ENCODE data around the gene HAVCR1.
"Not testable (repeated sequence)": the region's sequence is repeated elsewhere in the genome, so short reads cannot be mapped to it uniquely, and the experiment has no call there.

Gene HAVCR1

GRCh38 chr5:157020511-157021222, 38.2 kb downstream of the HAVCR1 start:
- no peaks in the 10 kb centered on the region for H3K36me3 ChIP-seq
- no peak for TF ChIP-seq CTCF (IDR thresholded peaks at IDR 0.05; ENCODE audit: low read depth, low read length)
- no peak overlapping the region for H3K4me3 ChIP-seq (ENCODE audit: low read depth, low read length)
- no peaks in the 10 kb centered on the region for H3K4me1 ChIP-seq
- no peaks in the 10 kb centered on the region for H3K27me3 ChIP-seq
- no peak for DNase-seq
- H3K9me3 ChIP-seq = no peaks in the 10 kb centered on the region

- H3K4me1 ChIP-seq = no peaks in the 10 kb centered on the region
These were observed 38.9 kb downstream of the HAVCR1 start for GRCh38 chr5:157020002-157020401.

GRCh38 chr5:157014143-157014542, 44.8 kb downstream of the HAVCR1 start:
- not testable (repeated sequence) for H3K36me3 ChIP-seq

More at GRCh38 chr5:157020002-157020401, 38.9 kb downstream of the HAVCR1 start:
- Histone ChIP-seq H3K4me3 (ENCODE audit: low read depth, low read length) (no peak overlapping the region), H3K9me3 (no peaks in the 10 kb centered on the region), H3K36me3 (no peaks in the 10 kb centered on the region), H3K27me3 (no peaks in the 10 kb centered on the region)
- DNase-seq = no peak
- no peak for TF ChIP-seq CTCF (IDR thresholded peaks at IDR 0.05; ENCODE audit: low read depth, low read length)

GRCh38 chr5:157006262-157006661, 52.7 kb downstream of the HAVCR1 start:
- DNase-seq = no peak

More at GRCh38 chr5:157014143-157014542, 44.8 kb downstream of the HAVCR1 start:
- H3K4me3 ChIP-seq (ENCODE audit: low read depth, low read length); H3K4me1 ChIP-seq; H3K27me3 ChIP-seq; H3K9me3 ChIP-seq; DNase-seq: not testable (repeated sequence)

GRCh38 chr5:157004893-157005551, 53.9 kb downstream of the HAVCR1 start:
- Histone ChIP-seq H3K9me3 (no peaks in the 10 kb centered on the region), H3K36me3 (no peaks in the 10 kb centered on the region), H3K4me3 (ENCODE audit: low read depth, low read length) (no peak overlapping the region), H3K4me1 (no peaks in the 10 kb centered on the region), H3K27me3 (no peaks in the 10 kb centered on the region)
- DNase-seq = no peak
- TF ChIP-seq CTCF (IDR thresholded peaks at IDR 0.05; ENCODE audit: low read depth, low read length) = no peak

More at GRCh38 chr5:157006262-157006661, 52.7 kb downstream of the HAVCR1 start:
- Histone ChIP-seq H3K36me3 (no peaks in the 10 kb centered on the region), H3K9me3 (no peaks in the 10 kb centered on the region), H3K4me3 (ENCODE audit: low read depth, low read length) (no peak overlapping the region), H3K27me3 (no peaks in the 10 kb centered on the region), H3K4me1 (no peaks in the 10 kb centered on the region)
- TF ChIP-seq CTCF (IDR thresholded peaks at IDR 0.05; ENCODE audit: low read depth, low read length) = no peak

GRCh38 chr5:156991714-156992113, 67.2 kb downstream of the HAVCR1 start:
- no peaks in the 10 kb centered on the region for H3K9me3 ChIP-seq
- no peak for TF ChIP-seq CTCF (IDR thresholded peaks at IDR 0.05; ENCODE audit: low read depth, low read length)
- H3K27me3 ChIP-seq = no peaks in the 10 kb centered on the region
- H3K36me3 ChIP-seq = no peaks in the 10 kb centered on the region
- no peak for DNase-seq
- H3K4me3 ChIP-seq (ENCODE audit: low read depth, low read length) = no peak overlapping the region
- no peaks in the 10 kb centered on the region for H3K4me1 ChIP-seq

Measured in BE2C (cell line).